NCI-H2029 treated with DMSO at 0.1 percent for 48 hours (cell line): ENCODE data around the gene SPC25.
"Not testable (repeated sequence)": the region's sequence is repeated elsewhere in the genome, so short reads cannot be mapped to it uniquely, and the experiment has no call there.

Experiments
- DNase-seq: peaks from one replicate; lab custom pipeline; 2025; lab: John Stamatoyannopoulos, UW

SPC25 gene

GRCh38 chr2:168901003-168901402 is 10.8 kb upstream of the SPC25 start, which contains the start of gene G6PC2:
Gene G6PC2, plus strand, starts transcription at chr2:168901291. Its CDS starts 41 bp downstream, at chr2:168901332.
- DNase-seq, result no peak

- DNase-seq, result no peak
Measured at GRCh38 chr2:168897449-168897848, 7.2 kb upstream of the SPC25 start.

- no peak for DNase-seq
Measured at GRCh38 chr2:168896783-168897182, 6.6 kb upstream of the SPC25 start.

DNA sequence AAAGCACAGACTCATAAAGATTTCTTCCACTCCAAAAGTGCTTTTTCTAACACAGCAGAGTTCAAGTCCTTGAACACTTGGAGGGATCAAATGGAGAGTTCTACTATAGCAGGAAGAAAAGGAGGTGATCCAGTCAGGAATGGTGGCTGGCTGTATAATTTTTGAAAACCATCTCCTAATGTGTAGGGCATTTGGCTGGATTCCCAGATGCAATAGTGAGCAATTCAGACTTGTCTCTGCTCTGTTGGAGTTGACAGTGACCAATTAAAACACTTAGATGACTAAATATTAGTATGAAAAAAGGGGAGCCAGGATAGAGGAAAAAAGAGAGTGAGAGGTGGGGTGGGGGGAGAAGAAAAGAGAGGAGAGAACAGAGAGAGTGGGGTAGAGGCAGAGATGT is 5.5 kb upstream of the SPC25 start:
- no peak for DNase-seq

GRCh38 chr2:168894720-168895119 is 4.5 kb upstream of the SPC25 start:
- DNase-seq, result no peak

DNA sequence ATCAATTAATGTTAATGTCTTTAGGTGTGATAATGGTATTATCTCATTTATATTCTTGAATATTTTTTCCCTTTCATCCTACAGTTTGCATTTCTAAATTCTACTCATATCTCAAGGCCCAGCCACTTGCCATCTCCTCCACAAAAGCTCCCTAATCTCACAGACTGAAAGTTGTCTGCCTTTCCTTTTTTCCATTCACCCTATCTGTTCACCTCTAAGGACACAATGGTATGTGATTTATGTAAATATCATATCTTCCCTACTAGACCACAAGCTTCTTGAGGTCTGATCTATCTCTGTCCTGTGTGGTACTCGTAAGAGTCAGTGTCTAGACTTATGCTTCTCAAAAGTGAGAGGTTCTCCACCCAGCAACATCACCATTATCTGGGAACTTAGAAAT is 3.9 kb upstream of the SPC25 start:
- no peak for DNase-seq

GRCh38 chr2:168892327-168892726 is 2.1 kb upstream of the SPC25 start:
- no peak for DNase-seq

DNA sequence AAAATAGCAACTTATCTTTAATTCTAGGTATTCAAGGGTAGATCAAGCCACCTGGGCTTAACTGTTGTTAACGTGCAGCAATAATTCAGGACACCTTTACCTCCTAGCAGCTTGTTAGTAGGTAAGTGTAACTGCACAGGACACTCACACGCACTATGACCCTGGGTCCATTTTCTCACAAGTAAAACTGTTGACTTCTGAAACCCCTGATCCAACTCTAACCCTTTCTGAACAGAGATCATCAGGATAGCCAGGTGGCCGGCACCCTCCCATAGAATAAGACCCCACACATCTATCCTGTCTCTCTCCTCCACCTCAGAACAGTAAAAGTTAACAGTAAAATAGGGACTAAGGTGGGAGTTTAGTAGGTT is 610 bp downstream of the SPC25 start:
- no peak for DNase-seq

- DNase-seq, result no peak
Measured at GRCh38 chr2:168884975-168885374, 5.3 kb downstream of the SPC25 start.

DNA sequence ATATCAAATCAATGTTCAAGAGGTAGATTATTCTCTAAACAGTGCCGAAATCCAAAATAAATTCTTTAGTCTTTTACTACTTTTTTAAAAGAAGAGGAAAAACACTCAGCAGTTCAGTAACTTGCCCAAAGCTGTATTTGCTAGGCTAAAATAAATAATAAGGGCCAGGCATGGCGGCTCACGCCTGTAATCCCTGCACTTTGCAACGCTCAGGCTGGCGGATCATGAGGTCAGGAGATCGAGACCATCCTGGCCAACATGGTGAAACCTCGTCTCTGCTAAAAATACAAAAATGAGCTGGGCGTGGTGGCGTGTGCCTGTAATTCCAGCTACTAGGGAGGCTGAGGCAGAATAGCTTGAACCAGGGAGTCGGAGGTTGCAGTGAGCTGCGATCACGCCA is 8.1 kb downstream of the SPC25 start:
- DNase-seq, result not testable (repeated sequence)

DNA sequence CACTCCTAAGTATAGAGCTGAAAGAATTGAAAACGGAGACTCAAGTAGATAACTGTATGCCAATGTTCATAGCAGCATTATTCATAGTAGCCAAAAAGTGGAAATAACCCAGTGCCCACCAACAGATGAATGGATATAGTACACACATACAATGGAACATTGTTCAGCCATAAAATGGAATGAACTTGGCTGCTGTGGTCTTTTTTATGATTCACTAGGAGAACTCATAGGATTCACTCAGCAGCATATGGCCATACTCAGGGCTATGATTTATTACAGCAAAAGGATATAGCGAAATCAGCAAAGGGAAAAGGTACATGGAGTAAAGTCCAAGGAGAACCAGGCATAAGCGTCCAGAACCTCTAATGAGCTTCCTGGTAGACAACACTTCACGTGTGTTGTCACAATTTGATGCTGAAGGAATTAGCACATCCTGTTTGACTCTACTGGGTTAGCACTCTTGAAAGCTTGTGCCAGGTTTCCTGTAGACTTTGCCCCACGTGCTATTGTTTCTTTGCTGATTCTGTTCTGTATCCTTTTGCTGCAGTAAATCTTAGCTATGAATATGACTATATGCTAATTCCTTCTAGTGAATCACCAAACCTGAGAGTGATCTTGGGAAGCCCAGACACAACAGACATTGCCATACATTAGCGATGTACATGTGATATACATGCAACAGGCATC is 15.7 kb downstream of the SPC25 start:
- DNase-seq, result no peak

GRCh38 chr2:168870824-168871223 is 19.4 kb downstream of the SPC25 start:
- DNase-seq, result not testable (repeated sequence)

- DNase-seq, result not testable (repeated sequence)
Measured at GRCh38 chr2:168870369-168870768, 19.9 kb downstream of the SPC25 start.

DNA sequence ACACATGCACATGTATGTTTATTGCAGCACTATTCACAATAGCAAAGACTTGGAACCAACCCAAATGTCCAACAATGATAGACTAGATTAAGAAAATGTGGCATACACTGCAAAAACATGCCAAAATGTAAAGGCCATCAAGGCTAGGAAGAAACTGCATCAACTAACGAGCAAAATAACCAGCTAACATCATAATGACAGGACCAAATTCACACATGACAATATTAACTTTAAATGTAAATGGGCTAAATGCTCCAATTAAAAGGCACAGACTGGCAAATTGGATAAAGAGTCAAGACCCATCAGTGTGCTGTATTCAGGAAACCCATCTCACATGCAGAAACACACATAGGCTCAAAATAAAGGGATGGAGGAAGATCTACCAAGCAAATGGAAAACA is 23.1 kb downstream of the SPC25 start:
- DNase-seq, result not testable (repeated sequence)

DNA sequence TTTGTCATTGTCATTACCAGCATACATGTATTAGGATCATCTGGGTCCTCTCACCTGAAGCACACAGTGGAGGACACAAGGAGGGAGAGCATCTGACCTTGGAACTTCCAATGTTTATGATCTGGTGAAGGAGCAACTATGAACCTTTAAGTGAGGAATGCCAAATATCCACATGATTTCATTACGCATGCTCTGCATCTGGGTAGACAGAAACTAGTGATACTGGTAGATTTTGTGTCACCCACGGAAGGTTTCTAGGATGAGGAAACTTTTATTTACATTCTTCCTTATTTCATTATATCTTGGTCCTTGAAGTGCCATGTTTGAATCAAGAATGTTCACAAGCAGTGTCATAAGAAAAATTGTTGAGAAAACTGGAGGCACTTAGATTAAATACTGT is 32.1 kb downstream of the SPC25 start:
- no peak for DNase-seq

DNA sequence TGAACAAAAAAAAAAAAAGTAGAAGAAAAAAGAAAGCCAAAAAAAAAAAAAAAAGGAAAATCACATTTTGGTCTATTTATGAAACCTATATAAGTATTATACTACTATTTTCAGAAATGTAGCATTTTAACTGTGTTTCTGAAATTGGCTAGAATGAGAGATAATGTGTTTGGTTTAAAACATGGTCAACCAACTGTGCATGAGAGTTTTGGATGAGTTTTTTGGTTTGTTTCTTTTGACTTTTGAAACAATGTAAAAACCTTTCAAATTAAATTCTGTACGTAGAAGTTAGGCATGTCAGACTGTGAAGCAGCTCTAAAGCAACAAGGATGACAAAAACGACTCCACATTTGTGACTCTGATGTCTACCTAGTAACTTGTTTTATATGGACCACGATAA is 34.6 kb downstream of the SPC25 start:
- no peak for DNase-seq

- DNase-seq, result no peak
Measured at GRCh38 chr2:168854651-168855050, 35.6 kb downstream of the SPC25 start.

DNA sequence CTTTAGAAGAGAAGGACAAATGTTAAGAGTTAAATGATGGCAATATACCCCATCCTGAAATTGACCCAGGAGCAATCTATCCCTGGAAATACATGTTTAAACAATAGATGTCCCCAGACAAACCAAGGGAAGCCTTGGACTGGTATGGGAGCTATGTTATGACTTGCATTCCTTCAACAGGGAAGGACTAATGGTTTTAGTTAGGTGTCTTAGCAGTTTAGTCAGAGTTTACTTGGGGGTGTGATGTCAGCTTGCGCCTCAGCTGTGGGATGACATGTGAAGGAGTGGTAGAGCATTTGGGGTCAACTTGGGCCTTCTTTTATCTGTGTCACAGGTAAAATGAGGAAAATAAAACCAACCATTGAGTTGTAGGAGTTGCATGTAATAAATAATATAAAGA is 36.8 kb downstream of the SPC25 start:
- no peak for DNase-seq

DNA sequence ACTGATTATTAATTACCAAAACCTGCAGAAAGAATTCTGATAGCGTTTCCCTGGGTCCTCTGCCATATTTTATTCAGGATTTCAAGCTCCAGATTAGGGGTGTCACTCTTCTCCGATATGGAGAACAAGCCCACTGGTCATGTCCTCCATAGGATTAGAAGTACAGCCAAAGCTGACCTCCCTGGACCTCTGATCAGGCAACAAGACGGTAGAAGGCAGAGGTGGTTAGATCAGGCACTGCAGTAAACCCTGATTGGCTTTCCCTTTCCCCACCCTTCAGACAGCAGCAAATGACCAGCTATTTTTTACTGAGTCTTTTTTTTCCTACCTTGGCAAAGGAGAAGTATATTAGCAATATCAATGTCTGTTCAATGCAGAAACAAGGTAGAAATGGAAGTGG is 37.7 kb downstream of the SPC25 start:
- DNase-seq, result no peak

GRCh38 chr2:168851674-168852320 is 38.4 kb downstream of the SPC25 start:
- DNase-seq, result no peak

DNA sequence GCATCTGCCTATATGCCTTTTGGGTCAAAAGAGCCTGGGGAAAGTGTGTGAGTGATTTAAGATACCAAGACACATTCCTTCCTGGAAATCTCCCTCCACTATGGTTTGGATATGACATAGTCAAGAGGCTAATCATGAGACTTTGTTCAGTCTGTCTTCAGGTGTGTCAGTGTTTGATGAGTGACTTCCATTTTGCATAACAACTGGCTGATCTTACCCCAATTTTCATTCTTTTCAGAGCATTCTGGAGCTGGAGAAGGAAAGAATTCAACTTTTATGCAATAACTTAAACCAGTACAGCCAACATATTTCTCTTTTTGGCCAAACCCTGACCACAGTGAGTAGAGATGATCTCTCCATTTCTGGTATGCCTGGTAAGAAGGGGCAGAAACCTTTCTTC is 39.4 kb downstream of the SPC25 start:
- DNase-seq, result no peak

GRCh38 chr2:168849610-168850009 is 40.6 kb downstream of the SPC25 start:
- DNase-seq, result no peak

DNA sequence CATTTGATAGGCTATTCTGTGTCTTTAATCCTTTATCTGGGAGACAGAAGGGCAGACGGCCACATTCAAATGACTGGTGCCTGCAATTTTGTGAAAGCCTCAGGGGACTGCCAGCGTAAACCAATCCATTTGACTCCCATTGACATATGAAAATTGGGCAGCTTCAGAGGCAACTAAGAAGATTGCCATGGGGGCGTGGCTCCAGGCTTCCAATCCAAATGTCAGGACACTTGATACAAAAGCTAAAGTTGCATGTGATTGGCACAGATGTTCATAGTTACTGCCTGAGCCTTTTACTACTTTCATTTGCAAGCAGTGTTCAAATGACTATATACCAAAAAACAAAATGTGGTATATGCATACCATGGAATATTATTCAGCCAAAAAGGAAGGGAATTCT is 42.0 kb downstream of the SPC25 start:
- DNase-seq, result peak; percentile 2

DNA sequence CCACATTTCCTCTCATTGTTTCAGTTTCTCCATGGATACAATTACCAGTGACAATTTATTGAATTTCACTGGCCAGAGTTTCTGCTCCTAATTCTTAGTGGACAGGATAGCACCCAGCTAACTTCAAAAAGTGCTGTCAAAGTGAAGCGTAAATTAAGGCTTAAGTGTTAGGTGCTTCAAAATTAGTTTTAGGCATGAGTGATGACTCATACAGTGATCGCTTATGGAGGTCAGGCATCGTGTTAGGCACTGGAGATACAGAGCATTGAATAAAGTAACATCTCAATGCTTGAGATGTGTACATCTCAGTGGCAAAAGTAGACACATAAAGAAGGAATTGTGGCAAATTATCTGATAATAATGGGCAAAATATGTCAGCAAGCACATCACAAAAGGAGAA is 47.0 kb downstream of the SPC25 start:
- DNase-seq, result no peak
